Left renal cortex interstitium (tissue), 4 donors: Measurements from ENCODE around the gene ST3GAL5. TPM values are rescaled to one million over a fixed set of nuclear protein-coding genes. Genes with fewer than 3 reads are reported as not detected.

Experiments used
- DNase-seq, 4 donors: peaks; one replicate each; pipeline ENCODE4 v3.0.0-alpha.2; 2013; ENCODE audit warnings: low read depth in 4 of 4, low spot score in 2 of 4, missing footprints in 1 of 4
- polyA plus RNA-seq, 4 donors: library from polyadenylated mRNA; unstranded; fragments of 120-200 nt; gene quantifications; one replicate each; pipeline ENCODE4 v1.2.1, GENCODE V29; 2013; ENCODE audit not compliant: insufficient read length in 4 of 4

The ST3GAL5 gene
- polyA plus RNA-seq, 4 donors = 9.5 to 12.6 (median 12.3) TPM

GRCh38 chr2:85793584-85793983 is 95.2 kb downstream of the ST3GAL5 start:
- DNase-seq = no peak

DNA sequence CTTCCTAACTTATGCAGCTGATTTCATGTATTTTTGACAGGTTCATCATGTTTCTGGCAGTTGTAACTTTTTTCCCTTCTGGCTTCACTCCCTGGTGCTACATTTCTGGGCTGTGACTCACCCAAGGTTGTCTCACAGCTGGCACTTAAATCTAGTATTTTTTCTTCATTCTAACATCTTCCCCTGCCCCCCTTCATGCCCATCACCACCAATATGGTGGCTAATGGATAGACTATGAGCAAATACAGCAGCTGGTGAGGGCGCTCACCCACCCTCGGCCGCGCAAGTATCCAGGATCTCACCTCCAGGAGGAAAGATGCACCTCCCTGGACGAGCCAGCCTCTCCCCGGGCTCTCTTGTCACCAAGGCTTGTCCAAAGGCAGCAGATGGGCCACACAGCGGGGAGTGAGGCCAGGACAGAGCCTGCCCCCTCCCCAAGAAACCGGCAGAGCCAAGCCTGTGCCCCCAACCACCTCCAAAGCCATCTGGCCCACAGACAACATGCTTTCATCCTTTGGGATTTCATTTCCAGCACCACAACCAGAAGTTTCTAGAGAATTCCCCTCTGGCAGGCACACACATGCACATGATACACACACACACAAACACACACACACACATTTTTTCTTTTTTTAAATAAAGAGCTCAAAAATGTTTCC is 95.9 kb downstream of the ST3GAL5 start:
- DNase-seq = no peak

DNA sequence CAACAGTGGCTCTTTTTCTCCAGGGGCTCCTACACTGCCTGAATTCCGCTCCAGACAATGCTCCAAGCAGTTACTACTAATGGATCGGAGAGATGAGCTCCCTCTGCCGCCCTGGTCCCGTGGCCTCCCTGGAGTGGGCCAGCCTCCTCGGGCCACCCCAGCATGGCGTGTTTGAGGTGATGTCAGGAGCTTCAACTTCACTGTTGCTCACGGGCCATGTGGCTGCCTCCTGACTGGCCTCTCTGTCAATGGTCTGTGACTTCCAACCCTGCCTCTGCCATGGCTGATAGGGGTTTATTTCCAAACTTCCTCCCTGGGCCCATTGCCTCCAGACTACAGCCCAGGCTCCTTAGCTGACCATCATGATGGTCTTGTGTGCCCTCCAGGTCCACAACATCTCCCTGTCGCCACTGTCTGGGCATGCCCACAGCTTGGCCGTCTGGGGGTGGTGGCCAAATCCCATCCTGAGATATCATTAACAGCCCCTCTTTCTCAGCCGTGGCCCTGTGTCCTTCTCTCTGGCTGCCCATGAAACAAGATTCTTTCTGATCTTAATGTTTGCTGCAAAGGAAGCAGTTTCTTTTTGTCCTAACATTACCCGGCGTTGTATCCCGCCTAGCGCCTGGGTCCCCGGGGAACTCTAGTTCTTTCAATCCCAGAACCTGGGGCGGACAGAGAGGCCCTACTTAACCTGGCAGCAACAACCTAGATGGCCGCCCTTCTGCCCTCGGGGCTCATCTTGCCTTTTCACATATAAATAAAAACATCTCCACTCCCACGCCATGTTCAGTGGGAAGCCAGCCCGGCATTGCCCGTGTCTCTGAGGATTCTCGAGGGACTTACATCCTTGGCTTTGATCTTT is 96.9 kb downstream of the ST3GAL5 start:
- DNase-seq = no peak

DNA sequence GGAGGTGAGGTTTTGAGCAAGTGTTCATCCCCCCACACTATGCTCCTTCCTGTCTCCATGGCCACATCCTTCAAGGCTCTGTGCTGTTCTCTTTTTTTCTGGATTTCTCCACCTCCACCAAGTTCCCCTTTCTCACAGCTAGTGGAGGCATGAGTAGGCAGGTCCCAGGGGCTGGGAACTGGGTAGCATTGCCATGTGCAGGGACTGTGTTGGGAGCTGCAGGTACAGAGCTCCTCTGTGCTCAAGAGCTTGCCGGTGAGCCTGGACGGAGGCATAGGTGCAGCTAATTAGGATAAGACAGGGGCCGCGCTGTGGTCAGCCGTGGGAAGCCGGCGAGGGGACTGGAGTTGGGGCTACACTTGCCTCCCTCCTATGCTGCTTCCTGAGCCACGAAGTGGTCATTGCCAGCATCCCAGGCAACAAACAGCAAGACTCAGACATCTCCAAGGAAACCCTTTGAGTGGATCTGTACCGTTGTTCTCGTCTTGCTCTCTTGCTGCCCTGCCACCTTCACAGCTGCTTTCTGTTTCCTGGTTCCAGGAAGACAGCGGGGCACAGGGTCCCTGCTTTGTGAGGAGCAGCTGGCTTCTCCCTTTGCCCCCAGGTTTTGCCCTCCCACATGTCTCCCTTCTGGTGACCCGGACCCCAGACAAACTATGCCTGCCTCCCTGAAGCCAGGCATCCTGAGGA is 98.1 kb downstream of the ST3GAL5 start:
- no peak for DNase-seq

- no peak for DNase-seq
These were observed 98.8 kb downstream of the ST3GAL5 start for GRCh38 chr2:85790032-85790431.

DNA sequence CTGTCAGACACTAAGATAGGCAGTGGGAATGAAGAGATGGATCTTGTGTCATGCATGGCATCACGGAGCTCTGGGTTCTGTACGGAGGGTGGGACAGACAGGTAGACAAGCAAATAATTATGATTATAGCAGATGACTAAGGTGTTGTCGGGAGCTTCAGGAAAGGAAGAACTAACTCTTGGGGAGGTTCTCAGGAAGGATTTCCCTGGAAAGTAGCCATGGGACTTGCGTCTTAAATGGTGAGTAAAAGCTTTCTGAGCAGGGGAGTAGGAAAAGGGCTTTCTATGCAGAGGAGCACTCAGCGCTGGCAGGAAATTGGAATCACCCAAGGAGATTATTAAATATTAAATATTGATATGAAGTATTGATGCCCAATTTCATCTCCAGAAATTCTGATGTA is 99.5 kb downstream of the ST3GAL5 start:
- DNase-seq = no peak

- DNase-seq = no peak
These were observed 100.2 kb downstream of the ST3GAL5 start for GRCh38 chr2:85788603-85789002.

- no peak for DNase-seq
These were observed 100.8 kb downstream of the ST3GAL5 start for GRCh38 chr2:85787981-85788340.

GRCh38 chr2:85787282-85787980 is 101.4 kb downstream of the ST3GAL5 start:
- DNase-seq = no peak

Other genes starting within 250 kb of the ST3GAL5 start
- under 1 TPM; 0.09 to 0.61 (median 0.14) TPM for gene SFTPB, start 220.8 kb downstream of the ST3GAL5 start, polyA plus RNA-seq
- gene GNLY, start 194.6 kb downstream of the ST3GAL5 start, polyA plus RNA-seq = under 1 TPM; 0.18 to 0.74 (median 0.61) TPM
- 10 to 100 TPM; 14.2 to 18.6 (median 16.7) TPM for gene ATOH8, start 135.0 kb downstream of the ST3GAL5 start, polyA plus RNA-seq
- 10 to 100 TPM; 18.0 to 23.0 (median 20.6) TPM for gene POLR1A, start 216.9 kb upstream of the ST3GAL5 start, polyA plus RNA-seq
- gene PTCD3, start 217.2 kb upstream of the ST3GAL5 start, polyA plus RNA-seq = 100 to 1,000 TPM in 3 of 4 donors, 10 to 100 TPM in 1; 98.8 to 173 (median 137) TPM